Panc1 (cell line): ENCODE measurements around the gene SLC35A1. TPM values are rescaled to one million over a fixed set of nuclear protein-coding genes. Genes with fewer than 3 reads are reported as not detected.

Experiments used
- ATAC-seq: fragments of 200-7000 bp; cut with Tn5 transposase; 2 replicates; pipeline ENCODE4 v1.9.1; 2020; ENCODE audit warnings: mild to moderate bottlenecking, moderate library complexity
- BruUV-seq: library from RNA; stranded (reverse); fragments of 400-500 nt; replicated peaks from 2 replicates; lab custom pipeline; 2021; lab: Mats Ljungman, UMichigan
- CTCF ChIA-PET: fragments of 300-600 bp; sonication (Branson Sonifier 250); formaldehyde crosslinking; loops from one replicate; lab custom pipeline; 2022; ENCODE audit warnings: antibody characterized with exemption; lab: Charles Lee
- POLR2A ChIA-PET: fragments of 300-600 bp; sonication (Branson Sonifier 250); formaldehyde crosslinking; loops from one replicate; lab custom pipeline; 2022; ENCODE audit warnings: antibody characterized with exemption; lab: Charles Lee
- DNase-seq: peaks from one replicate; pipeline ENCODE4 v3.0.0-alpha.2; 2010; ENCODE audit warnings: low read depth, low spot score
- H3K27ac ChIP-seq: 2 replicates; pipeline ENCODE4 v1.5.1; 2011; ENCODE audit warnings: mild to moderate bottlenecking, low read length, inconsistent platforms
- H3K27me3 ChIP-seq: fragments of 200-500 bp; sonication (Bioruptor generic); 2 replicates; pipeline ENCODE4 v1.6.0; 2014; ENCODE audit warnings: low read length, inconsistent platforms; ENCODE audit not compliant: control insufficient read depth, insufficient read depth
- H3K36me3 ChIP-seq: fragments of 200-500 bp; sonication (Bioruptor generic); 2 replicates; pipeline ENCODE4 v1.5.1; 2014; ENCODE audit warnings: inconsistent platforms, mild to moderate bottlenecking, low read length, moderate library complexity; ENCODE audit not compliant: control insufficient read depth, insufficient read depth
- H3K4me1 ChIP-seq: 2 replicates; pipeline ENCODE4 v1.5.1; 2011; ENCODE audit warnings: inconsistent platforms, mild to moderate bottlenecking, low read length, moderate library complexity; ENCODE audit not compliant: control insufficient read depth, insufficient read depth
- H3K4me3 ChIP-seq, 2 experiments: 2 replicates each; pipeline ENCODE4 v1.5.1; 2011 to 2012; ENCODE audit warnings: low read depth in 2 of 2, low read length in 2 of 2, mild to moderate bottlenecking in 2 of 2, inconsistent platforms in 1 of 2, moderate library complexity in 1 of 2
- H3K9me3 ChIP-seq: fragments of 200-500 bp; sonication (Bioruptor generic); 2 replicates; pipeline ENCODE4 v1.5.1; 2014; ENCODE audit warnings: low read depth, mild to moderate bottlenecking, inconsistent platforms, low read length, moderate library complexity; ENCODE audit not compliant: control insufficient read depth, insufficient read depth
- CTCF ChIP-seq: fragments of 450-650 bp; IDR thresholded peaks from 2 replicates; pipeline ENCODE4 v1.5.1; 2017; ENCODE audit warnings: mild to moderate bottlenecking
- POLR2AphosphoS5 ChIP-seq: IDR thresholded peaks from 2 replicates; pipeline ENCODE4 v1.6.1; 2012; ENCODE audit warnings: mild to moderate bottlenecking, low read depth, low read length, moderate library complexity
- REST ChIP-seq, 2 experiments: IDR thresholded peaks; 2 replicates each; pipeline ENCODE4 v1.6.1; 2011 to 2012; ENCODE audit warnings: low read depth in 2 of 2, control low read depth in 1 of 2, low read length in 1 of 2, mild to moderate bottlenecking in 1 of 2, moderate library complexity in 1 of 2; ENCODE audit not compliant: insufficient read depth in 1 of 2
- SIN3A ChIP-seq: IDR thresholded peaks from 2 replicates; pipeline ENCODE4 v1.6.1; 2012; ENCODE audit warnings: low read depth, mild to moderate bottlenecking, low read length, moderate library complexity, borderline replicate concordance; ENCODE audit not compliant: insufficient read depth
- TCF7L2 ChIP-seq: IDR thresholded peaks from 2 replicates; pipeline ENCODE4 v1.6.1; 2011; ENCODE audit warnings: mild to moderate bottlenecking, low read depth, low read length, inconsistent platforms
- in situ Hi-C: cut with HindIII; loops from 2 replicates; pipeline ENCODE4 v1.10.0; 2016; ENCODE audit warnings: low sequenced_read_pairs, low pct_unique_long_range_greater_than_20kb
- intact Hi-C: fragments of 100-400 bp; cut with micrococcal nuclease; formaldehyde crosslinking; loops from one replicate; pipeline ENCODE4 v1.10.0; 2022; ENCODE audit not compliant: unreplicated experiment
- total RNA-seq: library from RNA; stranded (reverse); gene quantifications from one replicate; pipeline ENCODE4 v1.2.1, GENCODE V29; 2021; ENCODE audit not compliant: unreplicated experiment

Gene SLC35A1
- total RNA-seq, 1 experiment from 2014 or later, result 14.9 TPM

GRCh38 chr6:87514831-87515230 is 42.1 kb downstream of the SLC35A1 start:
- H3K9me3 ChIP-seq, result no peaks in the 10 kb centered on the region
- POLR2A ChIA-PET, result no interaction called here
- no TSS peak for BruUV-seq
- no peak overlapping the region for H3K4me3 ChIP-seq
- no peak overlapping the region for H3K27ac ChIP-seq
- no peaks in the 10 kb centered on the region for H3K4me1 ChIP-seq
- CTCF ChIA-PET, result no interaction called here
- no peak for DNase-seq
- no peak for TF ChIP-seq REST (IDR thresholded peaks at IDR 0.05; ENCODE audit: insufficient read depth in 1 of 2, low read depth in 2 of 2, low read length in 1 of 2)
- no peak for TF ChIP-seq SIN3A
- no peak for TF ChIP-seq TCF7L2
- no peak for TF ChIP-seq POLR2AphosphoS5
- TF ChIP-seq CTCF, result no peak
- intact Hi-C loops (no loop called here), in situ Hi-C loops (no loop called here)
- ATAC-seq, result no peak
- peaks cover 44% of the 10 kb centered on the region for H3K36me3 ChIP-seq
- H3K27me3 ChIP-seq, result no peaks in the 10 kb centered on the region

- DNase-seq, result no peak
- no TSS peak for BruUV-seq
- no peak overlapping the region for H3K4me3 ChIP-seq
- H3K27ac ChIP-seq, result no peak overlapping the region
- TF ChIP-seq SIN3A (no peak), TCF7L2 (no peak), CTCF (no peak), POLR2AphosphoS5 (no peak), REST (IDR thresholded peaks at IDR 0.05; ENCODE audit: insufficient read depth in 1 of 2, low read depth in 2 of 2, low read length in 1 of 2) (no peak)
- POLR2A ChIA-PET, result no interaction called here
- H3K4me1 ChIP-seq, result no peaks in the 10 kb centered on the region
- no peaks in the 10 kb centered on the region for H3K9me3 ChIP-seq
- in situ Hi-C loops (no loop called here), intact Hi-C loops (no loop called here)
- peaks cover 34% of the 10 kb centered on the region for H3K36me3 ChIP-seq
- CTCF ChIA-PET, result no interaction called here
- H3K27me3 ChIP-seq, result no peaks in the 10 kb centered on the region
- ATAC-seq, result no peak
Observed at GRCh38 chr6:87518453-87518852, 45.7 kb downstream of the SLC35A1 start.
